Duodenal mucosa (tissue), 2 donors: ENCODE data around the gene C17orf100.
"Not testable (repeated sequence)": the region's sequence is repeated elsewhere in the genome, so short reads cannot be mapped to it uniquely, and the experiment has no call there.

ENCODE experiments used
- H3K27ac ChIP-seq: one replicate; pipeline ENCODE4 v1.7.0; 2013; ENCODE audit warnings: low read depth, low read length
- H3K27me3 ChIP-seq, 2 donors: one replicate each; pipeline ENCODE4 v1.7.0; 2013; ENCODE audit warnings: low read length in 2 of 2, control low read depth in 1 of 2; ENCODE audit not compliant: insufficient read depth in 2 of 2, control insufficient read depth in 1 of 2
- H3K36me3 ChIP-seq, 2 donors: one replicate each; pipeline ENCODE4 v1.7.0; 2013; ENCODE audit warnings: low read length in 2 of 2, control low read depth in 1 of 2; ENCODE audit not compliant: insufficient read depth in 2 of 2, control insufficient read depth in 1 of 2
- H3K4me1 ChIP-seq, 2 donors: one replicate each; pipeline ENCODE4 v1.7.0; 2013; ENCODE audit warnings: low read length in 2 of 2, control low read depth in 1 of 2; ENCODE audit not compliant: insufficient read depth in 2 of 2, control insufficient read depth in 1 of 2
- H3K4me3 ChIP-seq, 2 donors: one replicate each; pipeline ENCODE4 v1.7.0; 2013; ENCODE audit warnings: low read length in 2 of 2, low read depth in 1 of 2
- H3K9ac ChIP-seq, 2 donors: one replicate each; pipeline ENCODE4 v1.7.0; 2013; ENCODE audit warnings: low read length in 2 of 2, low read depth in 1 of 2
- H3K9me3 ChIP-seq, 2 donors: one replicate each; pipeline ENCODE4 v1.7.0; 2013; ENCODE audit warnings: low read length in 2 of 2, control low read depth in 1 of 2; ENCODE audit not compliant: control insufficient read depth in 1 of 2

The C17orf100 gene

GRCh38 chr17:6688944-6689343 lies 37.4 kb downstream of the C17orf100 start:
- no peaks in the 10 kb centered on the region for H3K9me3 ChIP-seq
- no peak overlapping the region for H3K4me3 ChIP-seq
- H3K27me3 ChIP-seq = peaks cover 0 to 2% of the 10 kb centered on the region in 2 donors
- H3K27ac ChIP-seq = no peak overlapping the region
- no peak overlapping the region for H3K9ac ChIP-seq
- no peaks in the 10 kb centered on the region for H3K4me1 ChIP-seq
- no peaks in the 10 kb centered on the region for H3K36me3 ChIP-seq

DNA sequence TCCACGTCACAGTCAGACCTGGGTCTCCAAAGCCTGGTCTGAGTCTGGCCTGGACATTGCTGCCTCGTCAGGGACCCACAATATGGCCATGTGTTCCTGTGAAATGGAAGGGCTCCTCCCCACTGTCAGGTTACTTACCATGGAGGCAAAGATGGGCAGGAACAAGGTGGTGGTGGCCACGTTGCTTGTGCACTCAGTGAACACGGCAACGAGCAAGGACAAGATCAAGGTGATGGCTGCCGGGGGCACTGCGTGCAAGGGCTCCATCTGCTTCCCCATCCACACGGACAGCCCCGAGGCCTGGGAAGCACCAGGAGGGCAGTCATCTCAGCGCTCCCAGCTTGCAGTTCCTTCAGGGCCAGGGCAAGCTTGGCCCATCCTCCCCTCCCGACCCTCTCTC lies 39.1 kb downstream of the C17orf100 start:
- H3K4me1 ChIP-seq = no peaks in the 10 kb centered on the region
- no peak overlapping the region for H3K27ac ChIP-seq
- no peak overlapping the region for H3K4me3 ChIP-seq
- H3K27me3 ChIP-seq = peaks cover 0 to 2% of the 10 kb centered on the region in 2 donors
- H3K9me3 ChIP-seq = no peaks in the 10 kb centered on the region
- H3K9ac ChIP-seq = no peak overlapping the region
- H3K36me3 ChIP-seq = no peaks in the 10 kb centered on the region

GRCh38 chr17:6691546-6691945 lies 40.0 kb downstream of the C17orf100 start:
- no peak overlapping the region for H3K4me3 ChIP-seq
- H3K36me3 ChIP-seq = no peaks in the 10 kb centered on the region
- H3K4me1 ChIP-seq = no peaks in the 10 kb centered on the region
- no peak overlapping the region for H3K9ac ChIP-seq
- H3K27me3 ChIP-seq = peaks cover 0 to 2% of the 10 kb centered on the region in 2 donors
- H3K9me3 ChIP-seq = no peaks in the 10 kb centered on the region
- no peak overlapping the region for H3K27ac ChIP-seq

- H3K4me3 ChIP-seq, H3K9me3 ChIP-seq, H3K36me3 ChIP-seq, H3K9ac ChIP-seq, H3K27me3 ChIP-seq, H3K4me1 ChIP-seq, H3K27ac ChIP-seq: not testable (repeated sequence)
Observed at GRCh38 chr17:6691958-6692357, 40.4 kb downstream of the C17orf100 start.

- Histone ChIP-seq H3K27me3 (peaks cover 0 to 2% of the 10 kb centered on the region in 2 donors), H3K36me3 (no peaks in the 10 kb centered on the region), H3K9me3 (no peaks in the 10 kb centered on the region), H3K4me1 (peaks cover 0 to 4% of the 10 kb centered on the region in 2 donors), H3K9ac (no peak overlapping the region), H3K27ac (no peak overlapping the region), H3K4me3 (no peak overlapping the region)
Observed at GRCh38 chr17:6695051-6695450, 43.5 kb downstream of the C17orf100 start.

DNA sequence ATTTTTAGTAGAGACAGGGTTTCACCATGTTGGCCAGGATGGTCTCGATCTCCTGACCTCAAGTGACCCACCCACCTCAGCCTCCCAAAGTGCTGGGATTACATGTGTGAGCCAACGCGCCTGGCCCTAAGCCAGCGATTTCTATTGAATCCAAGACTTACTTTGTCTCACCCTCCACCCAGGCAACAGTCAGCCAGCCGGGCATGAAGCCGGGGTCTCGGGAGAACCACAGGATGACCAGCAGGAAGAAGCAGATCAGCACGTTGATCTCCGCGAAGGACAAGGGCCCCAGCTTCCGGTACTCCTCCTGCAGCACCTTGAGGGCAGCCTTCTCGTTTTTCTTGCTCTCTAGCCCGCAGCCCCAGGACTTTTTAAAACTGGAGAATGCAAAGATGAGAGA lies 44.0 kb downstream of the C17orf100 start:
- Histone ChIP-seq H3K4me1 (peaks cover 3 to 10% of the 10 kb centered on the region in 2 donors), H3K36me3 (no peaks in the 10 kb centered on the region), H3K9ac (no peak overlapping the region), H3K9me3 (no peaks in the 10 kb centered on the region), H3K4me3 (no peak overlapping the region), H3K27me3 (no peaks in the 10 kb centered on the region), H3K27ac (no peak overlapping the region)

DNA sequence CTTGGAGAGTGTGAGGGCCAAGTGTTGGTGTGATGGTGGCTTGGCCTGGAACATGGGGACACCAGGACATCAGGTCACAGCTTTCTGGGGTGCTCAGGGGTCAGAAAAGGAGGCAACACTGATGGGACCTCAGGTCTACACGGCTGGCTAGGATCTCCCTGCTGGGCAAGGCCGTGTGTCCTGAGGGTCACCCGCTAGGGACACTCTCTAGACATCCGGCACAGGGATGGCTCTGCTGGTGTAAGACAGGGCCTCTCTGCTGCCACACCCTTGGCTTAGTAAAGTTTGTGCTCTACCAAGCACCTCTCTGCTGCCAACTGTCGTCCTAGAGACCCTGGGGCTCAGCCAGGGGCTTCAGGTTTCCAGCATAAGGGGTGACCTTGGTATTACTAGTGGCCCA lies 45.3 kb downstream of the C17orf100 start:
- Histone ChIP-seq H3K4me1 (peaks cover 3 to 11% of the 10 kb centered on the region in 2 donors), H3K4me3 (no peak overlapping the region), H3K9ac (no peak overlapping the region), H3K27ac (no peak overlapping the region), H3K27me3 (no peaks in the 10 kb centered on the region), H3K9me3 (no peaks in the 10 kb centered on the region), H3K36me3 (no peaks in the 10 kb centered on the region)

GRCh38 chr17:6698004-6698403 lies 46.4 kb downstream of the C17orf100 start:
- Histone ChIP-seq H3K9ac (no peak overlapping the region), H3K4me3 (no peak overlapping the region), H3K27ac (no peak overlapping the region), H3K4me1 (peaks cover 3 to 11% of the 10 kb centered on the region in 2 donors), H3K9me3 (no peaks in the 10 kb centered on the region), H3K27me3 (no peaks in the 10 kb centered on the region), H3K36me3 (no peaks in the 10 kb centered on the region)

DNA sequence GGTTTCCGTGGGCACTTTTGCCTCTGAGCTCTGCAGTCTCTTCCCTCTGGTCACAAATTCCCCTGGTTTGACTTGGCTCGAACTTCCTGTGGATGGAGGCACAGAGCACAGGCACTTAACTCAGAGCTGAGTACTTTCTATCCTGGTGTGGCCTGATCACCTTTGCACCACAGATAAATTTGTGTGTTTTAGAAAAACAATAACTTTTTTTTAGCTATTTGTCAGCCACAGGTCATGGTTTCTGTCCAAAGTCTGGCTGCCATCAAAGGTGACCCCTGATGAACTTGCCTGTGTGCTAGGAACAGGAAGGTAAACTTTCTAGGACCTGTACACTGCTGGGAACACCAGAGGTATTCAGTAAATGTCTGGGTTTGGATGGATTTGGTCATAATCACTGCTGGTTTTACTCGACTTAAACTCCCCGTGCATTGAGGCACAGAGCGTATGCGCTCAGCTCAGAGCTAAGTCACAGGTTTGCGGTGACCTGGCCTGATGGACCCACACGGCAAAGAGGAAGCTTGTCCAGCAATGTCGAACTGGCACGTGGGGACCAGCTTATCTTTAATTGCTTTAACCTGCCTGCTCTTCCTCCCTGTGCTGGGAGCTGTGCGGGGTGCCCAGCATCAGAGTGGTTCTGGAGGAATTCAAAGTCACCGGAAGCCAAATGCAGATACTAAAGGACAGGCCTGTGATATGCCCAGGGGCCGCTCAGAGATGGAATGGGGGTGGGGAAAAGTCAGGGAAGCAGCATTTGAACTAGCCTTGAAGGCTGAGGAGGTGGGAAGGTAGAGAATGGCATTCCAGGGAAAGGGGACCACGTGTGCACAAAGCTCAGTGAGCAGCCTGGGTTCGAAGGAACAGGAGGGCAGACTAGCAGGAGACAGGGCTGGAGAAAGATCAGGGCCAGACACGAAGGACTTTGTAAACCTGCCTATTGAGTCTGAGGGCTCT lies 48.7 kb downstream of the C17orf100 start:
- Histone ChIP-seq H3K36me3 (no peaks in the 10 kb centered on the region), H3K4me3 (no peak overlapping the region), H3K9me3 (no peaks in the 10 kb centered on the region), H3K27me3 (no peaks in the 10 kb centered on the region), H3K4me1 (peaks cover 3 to 11% of the 10 kb centered on the region in 2 donors), H3K27ac (no peak overlapping the region), H3K9ac (no peak overlapping the region)

DNA sequence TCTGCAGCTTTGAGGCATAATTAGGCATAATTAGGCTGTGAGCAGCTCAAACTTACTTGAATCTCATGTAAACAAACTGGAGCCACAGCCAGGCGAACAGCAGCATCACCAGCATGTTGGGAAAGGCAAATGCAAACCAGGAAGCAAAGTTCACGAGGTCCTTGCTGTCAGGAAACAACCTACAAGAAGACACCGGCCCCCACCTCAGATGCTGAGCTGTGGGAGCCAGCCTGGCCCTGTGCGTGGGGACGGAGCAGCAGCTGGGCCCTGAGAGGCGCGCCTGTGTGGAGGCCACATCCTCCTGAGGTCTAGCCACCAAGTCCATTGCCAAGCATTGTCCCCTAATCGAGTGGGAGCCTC lies 49.4 kb downstream of the C17orf100 start:
- Histone ChIP-seq H3K36me3 (no peaks in the 10 kb centered on the region), H3K9me3 (no peaks in the 10 kb centered on the region), H3K9ac (no peak overlapping the region), H3K4me3 (no peak overlapping the region), H3K27ac (no peak overlapping the region), H3K27me3 (no peaks in the 10 kb centered on the region), H3K4me1 (peaks cover 3 to 11% of the 10 kb centered on the region in 2 donors)
